Mucosa of gallbladder (tissue), 1 donor: ENCODE measurements around the gene YIPF6. TPM values are rescaled to one million over a fixed set of nuclear protein-coding genes. Genes with fewer than 3 reads are reported as not detected.

Experiments used
- total RNA-seq: library from RNA; stranded (reverse); gene quantifications from one replicate; pipeline ENCODE4 v1.2.1, GENCODE V29; 2021
- donor health status: DM: no; HTN: no; CAD: no.

YIPF6 gene
- total RNA-seq, 1 donor from 2014 or later, result 47.7 TPM

Other genes with a start within 250 kb of the YIPF6 start
- gene OPHN1, start 65.6 kb upstream of the YIPF6 start, total RNA-seq, result 7.6 TPM
- gene STARD8, start 148.6 kb downstream of the YIPF6 start, total RNA-seq, result 6.1 TPM